Parathyroid adenoma (tissue), 2 donors: ENCODE measurements around the gene DAO.

Source experiments
- H2AFZ ChIP-seq: fragments of 300-600 bp; sonication (generic); one replicate; pipeline ENCODE4 v1.7.0; 2017; ENCODE audit warnings: antibody characterized with exemption, mild to moderate bottlenecking
- H3K27ac ChIP-seq: fragments of 300-600 bp; sonication (generic); one replicate; pipeline ENCODE4 v1.7.0; 2017
- H3K27me3 ChIP-seq: fragments of 300-600 bp; sonication (generic); one replicate; pipeline ENCODE4 v1.7.0; 2017; ENCODE audit warnings: low read length; ENCODE audit not compliant: control insufficient read depth, insufficient read depth
- H3K36me3 ChIP-seq: fragments of 300-600 bp; sonication (generic); one replicate; pipeline ENCODE4 v1.7.0; 2017; ENCODE audit warnings: low read length; ENCODE audit not compliant: control insufficient read depth, insufficient read depth
- H3K4me1 ChIP-seq: fragments of 300-600 bp; sonication (generic); one replicate; pipeline ENCODE4 v1.7.0; 2017; ENCODE audit warnings: control low read depth
- H3K4me2 ChIP-seq: fragments of 300-600 bp; sonication (generic); one replicate; pipeline ENCODE4 v1.7.0; 2017; ENCODE audit warnings: low read length
- H3K4me3 ChIP-seq: fragments of 300-600 bp; sonication (generic); one replicate; pipeline ENCODE4 v1.7.0; 2017; ENCODE audit warnings: low read depth, low read length
- H3K79me2 ChIP-seq: fragments of 300-600 bp; sonication (generic); one replicate; pipeline ENCODE4 v1.7.0; 2017; ENCODE audit warnings: control low read depth
- H3K9ac ChIP-seq: fragments of 300-600 bp; sonication (generic); one replicate; pipeline ENCODE4 v1.7.0; 2017; ENCODE audit warnings: mild to moderate bottlenecking
- H3K9me3 ChIP-seq: fragments of 300-600 bp; sonication (generic); one replicate; pipeline ENCODE4 v1.7.0; 2017; ENCODE audit warnings: low read length; ENCODE audit not compliant: control insufficient read depth
- TF ChIP-seq, protein P1 (sequence below): fragments of 300-600 bp; sonication (generic); IDR thresholded peaks from one replicate; pipeline ENCODE4 v1.7.0; 2017; ENCODE audit warnings: antibody characterized with exemption, mild to moderate bottlenecking
- donor health status: primary hyperparathyroidism.

DAO gene

DNA sequence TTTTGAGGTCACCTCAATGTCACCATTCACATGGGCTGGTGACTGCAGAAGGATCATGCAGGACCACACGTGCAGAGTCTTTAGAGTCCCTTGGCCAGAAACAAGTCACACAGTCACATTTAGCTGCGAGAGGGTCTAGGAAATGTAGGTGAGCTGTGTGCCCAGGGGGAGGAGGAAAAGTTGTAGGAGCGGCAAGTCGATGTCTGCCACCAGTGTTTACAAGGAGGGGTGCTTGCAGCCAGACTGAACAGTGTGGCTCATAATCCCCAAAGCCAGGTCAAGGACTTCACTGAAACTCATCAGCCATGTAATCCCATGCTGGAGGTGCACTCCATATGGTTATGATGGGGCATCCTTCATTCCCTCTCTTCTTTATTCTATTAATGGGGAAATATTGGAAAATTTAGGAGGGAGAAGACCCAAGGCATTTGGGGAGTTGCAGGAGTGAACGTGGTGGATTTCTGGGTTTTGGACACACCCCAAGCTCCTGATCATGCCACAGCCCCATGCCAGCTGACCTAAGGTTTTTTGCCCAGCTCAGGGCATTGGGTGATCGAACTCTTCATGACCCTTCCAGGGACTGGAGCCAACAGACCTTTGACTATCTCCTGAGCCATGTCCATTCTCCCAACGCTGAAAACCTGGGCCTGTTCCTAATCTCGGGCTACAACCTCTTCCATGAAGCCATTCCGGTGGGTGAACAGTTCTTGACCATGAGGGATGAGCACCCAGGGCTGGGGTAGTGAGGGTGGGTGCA, 7.2 kb downstream of the DAO start:
- H3K27ac ChIP-seq, result no peak overlapping the region
- TF ChIP-seq, protein P1, sequence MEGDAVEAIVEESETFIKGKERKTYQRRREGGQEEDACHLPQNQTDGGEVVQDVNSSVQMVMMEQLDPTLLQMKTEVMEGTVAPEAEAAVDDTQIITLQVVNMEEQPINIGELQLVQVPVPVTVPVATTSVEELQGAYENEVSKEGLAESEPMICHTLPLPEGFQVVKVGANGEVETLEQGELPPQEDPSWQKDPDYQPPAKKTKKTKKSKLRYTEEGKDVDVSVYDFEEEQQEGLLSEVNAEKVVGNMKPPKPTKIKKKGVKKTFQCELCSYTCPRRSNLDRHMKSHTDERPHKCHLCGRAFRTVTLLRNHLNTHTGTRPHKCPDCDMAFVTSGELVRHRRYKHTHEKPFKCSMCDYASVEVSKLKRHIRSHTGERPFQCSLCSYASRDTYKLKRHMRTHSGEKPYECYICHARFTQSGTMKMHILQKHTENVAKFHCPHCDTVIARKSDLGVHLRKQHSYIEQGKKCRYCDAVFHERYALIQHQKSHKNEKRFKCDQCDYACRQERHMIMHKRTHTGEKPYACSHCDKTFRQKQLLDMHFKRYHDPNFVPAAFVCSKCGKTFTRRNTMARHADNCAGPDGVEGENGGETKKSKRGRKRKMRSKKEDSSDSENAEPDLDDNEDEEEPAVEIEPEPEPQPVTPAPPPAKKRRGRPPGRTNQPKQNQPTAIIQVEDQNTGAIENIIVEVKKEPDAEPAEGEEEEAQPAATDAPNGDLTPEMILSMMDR, result no peak
- no peaks in the 10 kb centered on the region for H3K9me3 ChIP-seq
- no peak overlapping the region for H2AFZ ChIP-seq
- no peaks in the 10 kb centered on the region for H3K79me2 ChIP-seq
- no peaks in the 10 kb centered on the region for H3K4me1 ChIP-seq
- no peaks in the 10 kb centered on the region for H3K36me3 ChIP-seq
- H3K27me3 ChIP-seq, result no peaks in the 10 kb centered on the region
- H3K9ac ChIP-seq, result no peak overlapping the region
- H3K4me3 ChIP-seq, result no peak overlapping the region
- no peak overlapping the region for H3K4me2 ChIP-seq

DNA sequence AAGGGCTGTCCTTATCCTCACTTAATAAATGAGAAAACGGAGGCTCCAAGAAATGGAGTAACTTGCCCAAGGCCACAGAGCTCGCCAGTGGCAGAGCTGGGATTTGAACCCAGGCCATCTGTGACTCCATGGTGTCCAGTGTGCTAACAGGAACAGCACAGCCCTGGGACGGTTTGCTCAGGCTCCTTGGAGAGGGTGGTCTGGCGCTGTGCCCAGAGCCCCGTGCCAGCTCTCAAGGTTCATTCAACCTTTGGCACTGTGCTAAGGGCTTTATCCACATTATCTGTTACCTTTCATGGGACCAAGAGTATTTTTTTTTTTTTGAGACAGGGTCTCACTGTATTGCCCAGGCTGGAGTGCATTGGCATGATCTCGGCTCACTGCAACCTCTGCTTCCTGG, 8.1 kb downstream of the DAO start:
- Histone ChIP-seq H3K36me3 (no peaks in the 10 kb centered on the region), H3K9ac (no peak overlapping the region), H3K4me1 (no peaks in the 10 kb centered on the region), H3K27me3 (no peaks in the 10 kb centered on the region), H3K9me3 (no peaks in the 10 kb centered on the region), H3K4me3 (no peak overlapping the region), H2AFZ (no peak overlapping the region), H3K4me2 (no peak overlapping the region), H3K79me2 (no peaks in the 10 kb centered on the region), H3K27ac (no peak overlapping the region)
- TF ChIP-seq, protein P1, result no peak

DNA sequence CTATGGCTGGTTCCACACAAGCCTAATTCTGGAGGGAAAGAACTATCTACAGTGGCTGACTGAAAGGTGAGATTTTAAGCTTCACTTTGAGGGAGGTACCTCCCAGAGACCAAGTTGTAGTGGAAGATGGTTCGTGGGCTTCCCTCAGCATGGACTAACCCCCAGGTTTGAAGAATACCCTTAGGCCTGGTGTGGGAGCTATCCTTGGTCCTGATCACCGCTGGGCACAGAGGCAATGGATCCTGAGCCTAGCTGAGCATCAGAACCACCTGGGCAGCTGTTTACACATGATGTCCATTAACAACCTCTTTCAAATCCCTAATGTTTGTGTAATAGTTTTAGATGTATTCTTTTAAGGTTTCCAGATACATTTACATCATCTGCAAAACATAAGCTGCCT, 10.3 kb downstream of the DAO start:
- H3K4me3 ChIP-seq, result no peak overlapping the region

DNA sequence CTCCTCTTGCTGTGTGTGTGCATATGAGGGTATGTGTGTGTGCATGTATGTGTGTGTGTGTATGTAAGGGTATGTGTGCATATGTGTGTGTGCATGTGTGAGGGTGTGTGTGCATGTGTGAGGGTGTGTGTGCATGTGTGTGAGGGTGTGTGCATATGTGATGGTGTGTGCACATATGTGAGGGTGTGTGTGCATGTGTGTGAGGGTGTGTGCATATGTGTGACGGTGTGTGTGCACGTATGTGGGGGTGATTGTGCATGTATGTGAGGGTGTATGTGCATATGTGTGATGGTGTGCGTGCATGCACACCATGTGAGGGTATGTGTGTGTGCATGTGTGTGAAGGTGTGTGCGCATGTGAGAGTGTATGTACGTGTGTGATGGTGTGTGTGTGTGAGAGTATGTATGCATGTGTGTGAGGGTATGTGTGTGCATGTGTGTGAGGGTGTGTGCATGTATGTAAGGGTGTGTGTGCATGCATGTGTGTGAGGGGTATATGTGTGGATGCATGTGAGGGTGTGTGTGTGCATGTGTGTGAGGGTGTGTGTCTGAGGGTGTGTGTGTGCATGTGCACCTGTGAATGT, 15.4 kb downstream of the DAO start:
- Histone ChIP-seq H3K27ac (no peak overlapping the region), H3K4me3 (no peak overlapping the region), H3K4me1 (no peaks in the 10 kb centered on the region), H2AFZ (no peak overlapping the region), H3K9ac (no peak overlapping the region), H3K9me3 (no peaks in the 10 kb centered on the region), H3K79me2 (no peaks in the 10 kb centered on the region), H3K4me2 (no peak overlapping the region), H3K27me3 (no peaks in the 10 kb centered on the region), H3K36me3 (no peaks in the 10 kb centered on the region)
- TF ChIP-seq, protein P1, result no peak

More for the DNA sequence above, 10.3 kb downstream of the DAO start:
- Histone ChIP-seq H3K27ac (no peak overlapping the region), H3K9me3 (no peaks in the 10 kb centered on the region), H3K4me2 (no peak overlapping the region), H3K9ac (no peak overlapping the region), H3K36me3 (no peaks in the 10 kb centered on the region), H3K27me3 (no peaks in the 10 kb centered on the region), H2AFZ (no peak overlapping the region), H3K4me1 (no peaks in the 10 kb centered on the region), H3K79me2 (no peaks in the 10 kb centered on the region)
- TF ChIP-seq, protein P1, result no peak

DNA sequence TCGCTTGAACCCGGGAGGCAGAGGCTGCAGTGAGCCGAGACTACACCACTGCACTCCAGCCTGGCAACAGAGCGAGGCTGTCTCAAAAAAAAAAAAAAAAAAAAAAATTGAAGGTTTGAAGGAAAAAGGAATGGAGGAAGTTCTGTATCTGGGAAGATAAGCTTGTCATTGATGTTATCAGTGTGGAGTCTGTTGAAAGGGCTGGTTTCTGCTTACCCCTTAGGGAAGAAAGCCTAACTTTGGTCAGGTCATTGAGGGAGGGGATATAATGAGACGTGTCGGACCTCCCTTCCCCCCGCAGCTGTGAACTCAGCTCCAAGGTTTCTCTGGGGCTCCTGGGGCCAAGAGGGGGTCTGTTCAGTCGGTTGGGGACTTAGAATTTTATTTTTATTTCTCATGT, 16.4 kb downstream of the DAO start:
- TF ChIP-seq, protein P1, result no peak
- H3K79me2 ChIP-seq, result no peaks in the 10 kb centered on the region

More for the DNA sequence above, 16.4 kb downstream of the DAO start:
- Histone ChIP-seq H3K4me2 (no peak overlapping the region), H3K9me3 (no peaks in the 10 kb centered on the region), H3K27me3 (no peaks in the 10 kb centered on the region), H3K4me1 (no peaks in the 10 kb centered on the region), H3K36me3 (no peaks in the 10 kb centered on the region), H3K27ac (no peak overlapping the region), H2AFZ (no peak overlapping the region), H3K4me3 (no peak overlapping the region), H3K9ac (no peak overlapping the region)
